Measurements from ENCODE around the gene MARCKS. TPM values are rescaled to one million over a fixed set of nuclear protein-coding genes. Genes with fewer than 3 reads are reported as not detected.
A peak's percentile ranks its signal among the peaks of the same experiment; 100 is the strongest.

The MARCKS gene
- total and polyA plus RNA-seq, 10 donors, result 43.4 to 119 (median 70.6) TPM

- Histone ChIP-seq H3K36me3 (peaks cover 0 to 22% (median 0%) of the 10 kb centered on the region in 6 donors), H3K27ac (peak overlapping the region in 7 of 8 donors; percentile 93 to 97 (median 94)), H3K4me1 (peaks cover 0 to 61% (median 41%) of the 10 kb centered on the region in 6 donors), H3K4me3 (peak overlapping the region in 6 of 8 donors; percentile 10 to 79 (median 60)), H3K27me3 (replicated peaks in 1 of 7) (peaks cover 0 to 53% (median 25%) of the 10 kb centered on the region in 7 donors), H3K9me3 (no peaks in the 10 kb centered on the region)
- DNase-seq, result peak; percentile 83
- WGBS, 5 donors, result 38 to 87% (median 64%) methylated on average over 23 to 56 of the region's 56 CpGs
- no peak for TF ChIP-seq POLR2A (IDR thresholded peaks at IDR 0.05)
- no peak for TF ChIP-seq POLR2AphosphoS5 (IDR thresholded peaks at IDR 0.05)
- no peak for TF ChIP-seq CTCF (IDR thresholded peaks at IDR 0.05 in 8 of 11, conservative IDR thresholded peaks at IDR 0.05 in 3 of 11)
- intact Hi-C loops (cut with DNase I; ENCODE audit: low total_unique reads), result loop anchor here (10.0 kb wide), 1 partner anchor 556 kb away; no protein-coding TSS in a partner anchor
Observed at GRCh38 chr6:113860181-113860955, 3.2 kb downstream of the MARCKS start.

GRCh38 chr6:113862112-113862511 is 5.0 kb downstream of the MARCKS start:
- H3K9me3 ChIP-seq, result no peaks in the 10 kb centered on the region
- H3K4me3 ChIP-seq, result peak overlapping the region in 1 of 8 donors; percentile 44
- intact Hi-C loops (cut with DNase I; ENCODE audit: low total_unique reads), result loop anchor here (10.0 kb wide), 1 partner anchor 557 kb away; no protein-coding TSS in a partner anchor
- DNase-seq, result no peak
- peak overlapping the region in 2 of 8 donors; percentile 3 to 96 for H3K27ac ChIP-seq
- peaks cover 0 to 36% (median 9%) of the 10 kb centered on the region in 7 donors for H3K27me3 ChIP-seq (replicated peaks in 1 of 7)
- H3K4me1 ChIP-seq, result peaks cover 0 to 44% (median 26%) of the 10 kb centered on the region in 6 donors
- peaks cover 0 to 22% (median 0%) of the 10 kb centered on the region in 6 donors for H3K36me3 ChIP-seq
- TF ChIP-seq POLR2A (IDR thresholded peaks at IDR 0.05) (no peak), POLR2AphosphoS5 (IDR thresholded peaks at IDR 0.05) (no peak), CTCF (IDR thresholded peaks at IDR 0.05 in 8 of 11, conservative IDR thresholded peaks at IDR 0.05 in 3 of 11) (no peak)

GRCh38 chr6:113870917-113871316 is 13.8 kb downstream of the MARCKS start:
- intact Hi-C loops (cut with DNase I; ENCODE audit: low total_unique reads), result no loop called here
- no peak overlapping the region for H3K27ac ChIP-seq
- no peak for TF ChIP-seq CTCF (IDR thresholded peaks at IDR 0.05 in 8 of 11, conservative IDR thresholded peaks at IDR 0.05 in 3 of 11)
- no peak for TF ChIP-seq POLR2A (IDR thresholded peaks at IDR 0.05)
- no peak for TF ChIP-seq POLR2AphosphoS5 (IDR thresholded peaks at IDR 0.05)
- H3K9me3 ChIP-seq, result no peaks in the 10 kb centered on the region
- H3K4me1 ChIP-seq, result peaks cover 0 to 23% (median 9%) of the 10 kb centered on the region in 6 donors
- no peak overlapping the region for H3K4me3 ChIP-seq
- H3K27me3 ChIP-seq (replicated peaks in 1 of 7), result peaks cover 0 to 9% (median 0%) of the 10 kb centered on the region in 7 donors
- 86 to 94% (median 90%) methylated on average over 2 of the region's 2 CpGs for WGBS, 5 donors
- no peaks in the 10 kb centered on the region for H3K36me3 ChIP-seq
- no peak for DNase-seq

- no peak for DNase-seq
- Histone ChIP-seq H3K27ac (no peak overlapping the region), H3K36me3 (no peaks in the 10 kb centered on the region), H3K4me3 (no peak overlapping the region), H3K9me3 (no peaks in the 10 kb centered on the region), H3K4me1 (peaks cover 0 to 23% (median 9%) of the 10 kb centered on the region in 6 donors), H3K27me3 (replicated peaks in 1 of 7) (peaks cover 0 to 9% (median 0%) of the 10 kb centered on the region in 7 donors)
- intact Hi-C loops (cut with DNase I; ENCODE audit: low total_unique reads), result no loop called here
- WGBS, 5 donors, result 49 to 61% (median 57%) methylated on average over 3 of the region's 3 CpGs
- TF ChIP-seq POLR2AphosphoS5 (IDR thresholded peaks at IDR 0.05), result no peak
- TF ChIP-seq CTCF (IDR thresholded peaks at IDR 0.05 in 8 of 11, conservative IDR thresholded peaks at IDR 0.05 in 3 of 11), result no peak
Observed at GRCh38 chr6:113871975-113872374, 14.8 kb downstream of the MARCKS start.
